Fibroblast of skin of left quadriceps (primary cell): ENCODE measurements around the gene ADAMTS6.
"Not testable (repeated sequence)": the region's sequence is repeated elsewhere in the genome, so short reads cannot be mapped to it uniquely, and the experiment has no call there.

Experiments used
- DNase-seq, 2 experiments: peaks; one replicate each; pipeline ENCODE4 v3.0.0-alpha.2; 2013; ENCODE audit warnings: low read depth in 2 of 2

The ADAMTS6 gene

DNA sequence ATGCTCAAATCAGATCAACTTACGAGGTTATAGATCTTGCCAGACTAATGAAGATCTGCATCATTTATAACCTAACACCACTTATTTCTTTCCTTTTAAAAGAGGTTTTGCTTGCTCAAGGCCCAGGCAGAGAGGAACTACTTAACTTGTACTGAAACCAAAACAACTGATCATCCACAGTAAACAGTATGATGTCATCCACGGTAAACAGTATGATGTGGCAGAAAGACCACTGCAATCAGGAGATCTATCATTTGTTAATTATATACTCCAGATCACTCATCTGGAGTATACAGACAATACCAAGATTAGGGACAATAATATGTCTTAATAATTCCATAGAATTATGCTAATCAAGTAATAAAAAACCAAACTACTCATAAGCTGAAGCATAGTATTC is 116.8 kb downstream of the ADAMTS6 start:
- no peak for DNase-seq

DNA sequence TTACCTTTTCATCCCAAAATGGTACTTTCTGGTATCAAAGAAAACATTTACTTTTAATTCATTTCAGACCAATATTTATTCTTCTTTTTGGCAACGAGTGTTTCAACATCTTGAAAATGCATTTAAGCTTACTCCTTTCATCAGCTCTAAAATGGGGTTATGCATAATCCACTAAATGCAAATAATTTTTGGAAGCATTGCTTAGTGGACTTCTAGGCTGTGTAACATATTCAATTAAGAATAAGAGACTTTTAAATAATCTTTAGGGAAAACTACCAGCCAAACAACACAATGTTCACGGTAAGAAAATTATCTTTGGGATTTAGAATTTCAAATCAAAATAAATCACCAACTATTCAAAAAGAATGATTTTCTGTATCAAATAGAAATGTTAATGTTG is 118.2 kb downstream of the ADAMTS6 start:
- DNase-seq: no peak

DNA sequence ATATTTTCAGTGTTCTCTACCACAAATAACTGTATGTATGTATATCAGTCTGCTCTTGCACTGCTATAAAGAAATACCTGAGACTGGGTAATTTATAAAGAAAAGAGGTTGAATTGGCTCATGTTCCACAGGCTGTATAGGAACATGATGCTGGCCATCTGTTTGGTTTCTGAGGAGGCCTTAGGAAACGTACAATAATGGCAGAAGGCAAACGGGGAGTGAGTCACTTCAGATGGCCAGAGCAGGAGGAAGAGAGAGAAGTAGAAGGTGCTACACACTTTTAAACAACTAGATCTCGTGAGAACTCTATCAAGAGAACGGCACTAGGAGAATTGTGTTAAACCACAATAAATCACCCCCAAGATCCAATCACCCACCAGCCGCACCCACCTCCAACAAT is 121.7 kb downstream of the ADAMTS6 start:
- DNase-seq: no peak

DNA sequence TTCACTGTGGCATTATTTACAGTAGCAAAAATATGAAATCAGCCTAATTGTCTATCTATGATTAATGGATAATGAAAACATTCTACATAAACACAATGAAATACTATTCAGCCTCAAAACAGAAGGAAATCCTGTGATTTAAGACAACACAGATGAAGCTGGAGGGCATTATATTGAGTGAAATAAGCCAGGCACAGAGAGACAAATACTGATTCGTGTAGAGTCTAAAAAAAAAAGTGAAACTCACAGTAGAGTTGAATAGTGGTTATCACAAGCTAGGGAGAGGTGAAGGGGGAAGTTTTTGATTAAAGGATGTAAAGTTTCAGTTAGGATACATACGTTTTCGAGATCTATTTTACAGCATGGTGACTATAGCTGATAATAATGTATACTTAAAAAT is 122.2 kb downstream of the ADAMTS6 start:
- no peak for DNase-seq

DNA sequence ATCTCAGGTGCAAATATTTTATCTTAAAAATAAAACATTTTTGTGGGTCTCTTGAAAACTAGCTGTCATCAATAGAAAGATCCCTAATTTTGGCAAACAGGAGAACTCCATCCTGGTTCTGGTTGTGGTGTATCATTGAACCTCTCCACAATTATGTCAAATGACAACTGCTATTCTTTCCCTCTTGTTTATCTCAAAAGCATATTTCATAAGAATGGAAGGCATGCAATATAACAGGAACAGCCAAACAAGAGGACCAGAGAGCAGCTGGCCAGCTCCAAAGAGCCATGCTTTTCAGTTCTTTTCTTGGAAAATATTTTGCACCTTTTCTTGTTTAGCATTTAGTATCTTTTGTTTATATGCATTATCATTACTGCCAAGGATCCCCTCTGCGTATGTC is 125.4 kb downstream of the ADAMTS6 start:
- no peak for DNase-seq

DNA sequence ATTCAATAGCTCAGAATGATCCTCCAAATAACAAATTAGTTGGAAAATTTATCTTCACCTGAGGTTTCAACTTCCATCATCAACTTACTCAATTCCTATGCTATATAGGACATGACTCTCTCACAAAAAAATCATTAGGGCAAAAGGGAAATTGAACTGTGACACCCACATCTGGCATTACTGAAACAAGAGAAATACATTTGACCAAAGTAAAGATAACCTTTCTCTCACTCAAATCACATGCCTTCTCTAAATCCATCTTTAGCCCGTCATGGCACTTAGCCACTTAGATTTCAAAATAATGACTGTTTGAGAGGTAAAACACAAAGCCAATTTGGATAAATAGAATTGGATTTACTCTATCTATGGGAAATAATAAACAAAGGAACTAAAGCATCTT is 126.4 kb downstream of the ADAMTS6 start:
- DNase-seq: no peak

DNA sequence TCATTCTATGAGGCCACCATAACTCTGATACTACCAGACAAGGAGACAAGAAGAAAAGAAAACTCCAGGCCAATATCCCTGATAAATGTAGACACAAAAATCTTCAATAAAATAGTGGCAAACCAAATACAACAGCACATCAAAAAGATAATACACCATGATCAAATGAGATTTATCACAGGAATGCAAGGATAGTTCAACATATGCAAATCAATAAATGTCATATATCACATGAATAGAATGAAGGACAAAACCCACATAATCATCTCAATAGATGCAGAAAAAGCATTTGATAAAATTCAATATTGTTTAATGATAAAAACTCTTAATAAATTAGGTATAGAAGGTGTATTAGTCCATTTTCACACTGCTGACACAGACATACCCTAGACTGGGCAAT is 139.9 kb downstream of the ADAMTS6 start:
- no peak for DNase-seq

DNA sequence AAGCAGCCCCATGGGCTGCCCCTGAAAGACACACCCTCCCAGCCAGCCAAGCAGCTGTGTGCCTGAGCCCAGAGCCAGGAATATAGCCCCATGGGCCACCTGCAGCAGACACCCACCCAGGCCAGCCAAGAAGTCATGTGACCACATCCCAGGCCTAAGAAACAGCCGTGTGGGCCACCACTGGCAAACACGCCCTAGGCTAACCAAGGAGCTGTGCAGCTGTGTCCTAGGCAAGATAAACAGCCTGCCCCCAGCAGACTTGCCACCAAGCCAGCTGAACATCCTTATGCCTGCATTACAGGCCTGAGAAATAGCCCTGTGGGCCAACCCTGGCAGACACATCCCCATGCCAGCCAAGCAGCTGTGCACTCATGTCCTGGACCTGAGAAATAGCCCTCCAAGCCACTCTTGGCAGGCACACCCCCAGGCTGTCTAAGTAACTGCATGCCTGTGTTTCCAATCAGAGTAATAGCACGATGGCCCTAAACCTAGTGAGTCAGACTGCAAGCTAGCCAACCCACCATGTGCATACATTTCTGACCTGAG is 143.0 kb downstream of the ADAMTS6 start:
- DNase-seq: no peak

DNA sequence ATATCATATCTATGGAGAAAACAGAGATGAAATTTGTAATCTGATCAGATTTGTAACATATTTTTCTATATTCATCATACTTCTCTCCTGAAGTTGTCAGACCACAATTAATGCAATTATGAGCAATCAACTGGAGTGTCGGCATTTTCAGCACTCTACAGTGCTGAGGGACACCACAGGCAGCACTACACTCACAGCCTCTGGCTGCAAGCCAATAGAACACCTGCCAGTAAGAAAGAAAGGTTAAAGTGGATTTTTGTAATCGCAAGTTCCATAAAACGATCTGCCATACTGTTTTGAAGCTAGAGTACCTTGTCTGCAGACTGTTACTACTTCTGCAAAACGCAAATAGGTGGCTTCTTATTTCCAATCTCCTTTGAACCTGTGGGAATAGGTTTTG is 147.6 kb downstream of the ADAMTS6 start:
- no peak for DNase-seq

DNA sequence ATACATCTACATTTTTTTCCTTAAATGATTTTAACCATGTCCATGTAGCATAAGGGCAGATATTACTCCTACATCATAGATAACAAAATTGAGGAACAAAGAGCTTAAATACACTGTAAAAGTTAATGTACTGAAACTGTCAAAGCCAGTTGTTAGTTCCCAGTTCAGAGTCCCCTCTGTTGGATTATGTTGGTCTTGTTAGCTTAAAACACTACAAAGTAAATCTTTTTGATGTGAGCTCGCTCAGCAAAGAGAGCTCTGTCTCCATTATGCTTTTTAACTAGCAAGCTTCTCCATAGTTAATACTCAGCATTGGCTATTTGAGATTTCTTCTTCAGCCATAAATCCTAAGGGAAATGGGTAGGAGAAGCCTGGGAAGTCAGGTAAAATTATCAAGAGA is 149.1 kb downstream of the ADAMTS6 start:
- no peak for DNase-seq

DNA sequence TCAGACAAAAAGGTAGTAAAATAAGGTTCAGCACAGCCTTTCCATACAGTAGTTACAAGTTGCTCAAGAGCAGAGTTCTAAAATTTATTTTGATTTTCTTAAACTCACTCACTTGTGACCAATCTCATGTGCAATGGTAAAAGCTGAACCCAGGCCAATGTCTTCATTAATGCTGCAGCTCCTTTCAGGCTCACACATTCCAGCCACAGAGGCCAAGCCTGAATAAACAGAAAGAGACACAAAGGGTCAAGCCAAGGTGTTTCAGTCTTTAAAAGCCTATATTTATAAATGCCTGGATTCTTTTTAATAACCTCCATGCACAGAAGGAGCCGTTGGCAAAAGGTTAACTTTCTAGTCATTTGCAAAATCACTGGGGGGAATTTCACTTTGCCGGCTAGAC is 152.5 kb downstream of the ADAMTS6 start:
- no peak for DNase-seq

DNA sequence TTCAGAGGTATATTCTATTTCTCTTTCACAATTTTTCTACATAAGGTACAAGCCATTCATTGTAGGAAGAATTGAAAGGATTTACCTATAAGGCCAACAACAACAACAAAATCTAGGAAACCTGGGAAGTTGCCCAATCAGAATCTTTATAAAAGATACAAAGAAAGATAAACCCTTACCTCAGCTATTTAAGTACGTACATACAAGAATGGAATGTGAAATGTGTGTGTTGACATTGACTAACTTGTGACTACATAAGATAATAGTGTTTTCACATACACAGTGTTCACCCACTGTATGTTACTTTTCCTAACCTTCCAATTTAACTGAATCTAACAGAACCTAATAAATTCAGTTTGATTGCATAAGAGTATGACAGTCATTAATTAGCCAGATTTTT is 154.1 kb downstream of the ADAMTS6 start:
- peak in 1 of 2 experiments; percentile 10 for DNase-seq

DNA sequence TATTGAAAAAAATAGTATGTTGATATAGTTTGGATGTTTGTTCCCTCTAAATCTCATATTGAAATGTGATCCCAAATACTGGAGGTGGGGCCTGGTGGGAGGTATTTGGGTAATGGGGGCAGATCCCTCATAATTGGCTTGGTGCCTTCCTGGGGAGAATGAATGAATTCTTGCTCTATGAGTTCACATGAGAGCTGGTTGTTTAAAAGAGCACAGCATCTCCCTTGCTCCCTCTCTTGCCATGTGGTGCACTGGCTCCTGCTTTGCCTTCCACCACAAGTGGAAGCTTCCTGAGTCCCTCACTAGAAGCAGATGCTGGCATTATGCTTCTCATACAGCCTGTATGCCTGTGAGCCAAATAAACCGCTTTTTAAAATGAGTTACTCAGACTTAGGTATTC is 154.8 kb downstream of the ADAMTS6 start:
- peak; percentile 49 to 54 for DNase-seq

DNA sequence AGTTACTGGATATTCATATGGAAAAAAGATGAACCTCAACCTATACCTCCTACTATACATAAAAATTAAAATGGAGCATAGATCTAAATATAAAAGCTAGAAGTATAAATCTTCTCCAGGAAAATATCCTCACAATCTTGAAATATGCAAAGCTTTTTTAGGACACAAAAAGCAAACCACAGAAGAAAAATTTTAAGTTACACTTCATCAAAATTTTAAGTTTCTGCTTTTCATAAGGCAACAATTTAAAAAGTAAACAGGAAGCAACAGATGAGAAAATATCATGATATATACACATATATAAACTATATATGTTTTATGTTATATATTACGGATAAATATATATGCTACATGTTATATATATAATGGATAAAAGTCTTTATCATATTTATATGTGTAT is 157.5 kb downstream of the ADAMTS6 start:
- no peak for DNase-seq

DNA sequence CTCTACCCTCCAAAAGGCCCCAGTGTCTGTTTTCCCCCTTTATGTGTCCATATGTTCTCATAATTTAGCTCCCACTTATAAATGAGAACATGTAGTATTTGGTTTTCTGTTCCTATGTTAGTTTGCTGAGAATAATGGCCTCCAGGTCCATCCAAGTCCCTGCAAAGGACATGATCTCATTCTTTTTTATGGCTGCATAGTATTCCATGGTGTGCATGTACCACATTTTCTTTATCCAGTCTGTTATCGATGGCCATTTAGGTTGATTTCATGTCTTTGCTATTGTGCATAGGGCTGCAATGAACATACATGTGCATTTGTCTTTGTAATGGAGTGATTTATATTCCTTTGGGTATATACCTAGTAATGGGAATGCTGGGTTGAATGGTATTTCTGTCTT is 161.0 kb downstream of the ADAMTS6 start:
- not testable (repeated sequence) for DNase-seq

DNA sequence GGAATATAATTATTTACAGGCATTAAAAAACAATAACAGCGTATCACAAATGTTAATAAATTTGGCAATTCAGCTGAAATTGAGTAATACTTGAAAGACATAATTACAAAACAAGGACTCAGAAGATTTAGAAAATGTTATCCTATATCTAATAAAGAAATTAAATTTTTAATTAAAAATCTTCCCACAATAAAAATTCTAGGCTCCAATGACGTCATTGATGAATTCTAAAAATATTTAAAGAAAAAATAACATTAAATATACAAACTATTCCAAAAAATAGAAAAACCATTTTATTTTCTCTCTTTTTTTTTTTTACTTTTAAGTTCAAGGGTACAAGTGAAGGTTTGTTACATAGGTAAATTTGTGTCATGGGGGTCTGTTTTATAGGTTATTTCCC is 161.5 kb downstream of the ADAMTS6 start:
- no peak for DNase-seq

DNA sequence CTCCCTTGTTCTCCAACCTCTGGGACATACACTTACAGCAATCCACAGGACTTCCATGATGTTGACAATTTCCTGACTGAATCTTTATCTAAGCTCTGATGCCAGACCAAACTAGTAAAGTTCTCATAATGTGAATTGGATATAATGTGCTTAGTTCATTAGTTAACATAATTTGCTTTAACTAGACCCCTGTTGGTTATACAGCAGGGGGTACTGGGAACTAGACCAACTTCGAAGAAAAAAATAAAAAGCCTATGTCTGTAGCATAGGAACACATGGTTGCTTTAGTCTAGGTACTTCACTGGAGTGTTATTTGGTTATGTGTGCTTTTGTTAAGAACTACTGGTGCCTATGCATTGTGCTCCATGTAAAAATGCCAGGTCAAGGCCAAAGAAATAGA is 173.8 kb downstream of the ADAMTS6 start:
- no peak for DNase-seq

DNA sequence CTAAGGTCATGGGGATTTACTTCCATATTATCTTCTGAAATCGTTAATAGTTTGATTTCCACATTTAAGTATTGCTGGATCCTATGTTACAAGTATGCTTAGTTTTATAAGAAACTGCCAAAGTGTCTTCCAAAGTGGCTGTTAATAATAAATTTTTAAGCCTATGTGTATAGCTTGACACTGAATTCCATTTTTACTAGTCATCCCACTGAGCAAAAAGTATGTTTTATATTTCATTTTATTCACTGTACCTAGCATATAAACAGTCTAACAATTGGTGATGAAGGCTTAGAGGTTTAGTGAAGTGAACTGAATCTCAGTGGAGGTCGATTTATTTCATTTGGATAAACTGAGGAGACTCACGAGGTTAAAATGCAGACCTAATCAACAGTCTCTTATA is 174.6 kb downstream of the ADAMTS6 start:
- peak; percentile 24 to 38 for DNase-seq

DNA sequence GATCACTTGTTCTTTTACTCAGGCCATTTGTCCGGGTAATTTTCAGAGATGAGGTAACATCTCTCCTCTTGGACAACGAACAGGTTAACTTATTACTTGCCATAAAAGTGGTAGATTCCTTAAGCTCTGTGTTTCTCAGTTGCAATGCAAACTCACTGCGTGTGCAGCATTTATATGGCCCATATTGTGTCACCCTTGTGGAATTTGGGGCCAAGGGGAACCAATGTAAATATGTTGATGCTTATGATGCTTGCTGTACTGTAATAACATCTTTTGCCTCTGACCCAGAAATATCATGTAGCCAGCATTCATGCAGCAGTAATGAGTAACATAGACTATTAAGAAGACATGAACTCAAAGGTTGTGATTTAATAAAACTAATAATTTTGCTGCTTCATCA is 175.8 kb downstream of the ADAMTS6 start:
- peak; percentile 37 to 40 for DNase-seq

DNA sequence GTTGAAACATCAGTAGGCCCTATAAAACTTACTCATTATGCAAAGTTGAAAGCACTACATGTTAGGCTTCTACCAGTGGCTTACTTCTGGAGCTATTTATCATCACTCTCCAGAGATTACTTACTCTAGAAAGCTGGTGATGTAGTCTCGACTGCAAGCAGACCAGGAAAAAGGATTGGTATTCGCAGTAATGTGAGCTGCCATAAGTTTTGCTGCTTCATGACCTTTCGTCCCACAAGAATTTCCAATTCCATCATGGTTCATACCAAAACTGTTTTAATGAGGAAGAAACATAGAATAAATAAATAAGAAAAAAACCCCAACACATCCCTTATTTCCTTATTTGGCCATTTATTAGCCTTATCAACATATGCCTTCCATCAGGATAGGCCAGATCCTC is 181.9 kb downstream of the ADAMTS6 start:
- DNase-seq: peak; percentile 79

DNA sequence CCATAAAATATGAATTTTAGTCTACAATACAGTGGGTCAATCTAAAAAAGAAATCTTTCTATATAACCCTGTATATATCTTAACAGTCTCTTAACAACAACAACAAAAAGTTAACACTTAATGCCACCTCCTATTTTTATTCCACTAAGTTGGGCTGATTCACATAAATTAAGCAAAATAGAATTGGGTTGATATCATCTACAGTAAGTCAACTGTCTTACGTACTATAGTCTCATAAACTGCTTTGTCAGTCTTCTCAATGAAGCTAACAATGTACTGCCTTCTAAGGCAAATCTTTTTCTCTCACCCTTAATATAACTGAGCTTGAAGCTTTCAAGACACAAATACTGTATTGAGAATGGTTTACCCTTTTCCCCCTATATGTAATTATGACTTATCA is 185.7 kb downstream of the ADAMTS6 start:
- DNase-seq: no peak

DNA sequence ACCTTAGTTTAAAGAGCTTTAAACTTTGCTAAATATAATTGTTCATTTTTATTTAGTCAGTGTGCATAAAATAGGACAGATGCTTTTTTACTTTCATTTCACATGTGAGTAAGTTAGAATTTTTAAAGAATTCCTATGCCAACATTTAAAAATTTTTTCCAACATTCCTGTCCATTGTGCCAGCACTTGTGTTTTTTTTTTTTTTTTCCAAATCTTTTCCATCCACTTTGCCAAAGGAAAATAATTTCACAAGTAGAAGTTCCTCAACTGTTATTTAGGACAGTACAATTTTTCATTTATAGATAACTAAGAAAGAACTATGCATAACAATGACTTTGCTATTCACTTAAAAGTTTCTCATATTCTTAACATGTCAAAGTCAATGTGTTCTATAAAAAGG is 189.5 kb downstream of the ADAMTS6 start:
- no peak for DNase-seq

DNA sequence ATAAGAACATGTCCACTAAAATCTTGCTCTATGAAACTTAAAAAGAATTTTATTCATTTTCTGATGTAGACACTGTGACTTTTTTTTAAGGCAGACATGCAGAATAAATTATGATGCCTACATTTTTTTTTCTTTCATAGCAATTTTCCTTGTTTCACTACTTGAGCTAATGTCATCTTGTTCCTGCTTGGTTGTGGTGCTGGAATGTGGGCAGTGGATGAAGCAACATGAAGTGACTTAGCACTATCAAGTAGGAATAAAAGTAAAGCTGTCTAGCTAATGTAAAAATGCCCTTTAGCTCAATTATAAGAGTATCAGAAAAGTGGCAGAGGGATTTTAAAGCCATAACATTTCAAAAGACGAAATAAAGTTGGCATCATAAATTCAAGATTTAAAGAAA is 191.0 kb downstream of the ADAMTS6 start:
- DNase-seq: no peak

DNA sequence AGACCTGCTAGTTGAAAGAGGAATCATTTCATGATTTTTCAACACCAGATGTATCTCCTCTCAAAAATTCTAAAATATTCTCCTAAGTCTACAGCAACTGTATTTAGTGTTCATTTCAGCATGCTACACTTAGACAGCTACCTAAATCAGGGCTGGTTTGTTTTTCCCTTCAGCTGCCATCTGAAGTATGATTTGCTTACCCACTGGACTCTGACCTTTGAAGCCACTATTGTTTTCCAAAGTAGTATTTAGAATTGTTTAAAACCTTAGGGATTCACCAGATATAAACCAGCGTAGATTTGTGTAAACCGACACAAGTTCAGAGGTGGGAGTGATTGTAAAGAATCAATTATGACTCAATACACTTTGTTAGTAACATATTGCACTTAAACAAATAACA is 193.1 kb downstream of the ADAMTS6 start:
- DNase-seq: no peak

DNA sequence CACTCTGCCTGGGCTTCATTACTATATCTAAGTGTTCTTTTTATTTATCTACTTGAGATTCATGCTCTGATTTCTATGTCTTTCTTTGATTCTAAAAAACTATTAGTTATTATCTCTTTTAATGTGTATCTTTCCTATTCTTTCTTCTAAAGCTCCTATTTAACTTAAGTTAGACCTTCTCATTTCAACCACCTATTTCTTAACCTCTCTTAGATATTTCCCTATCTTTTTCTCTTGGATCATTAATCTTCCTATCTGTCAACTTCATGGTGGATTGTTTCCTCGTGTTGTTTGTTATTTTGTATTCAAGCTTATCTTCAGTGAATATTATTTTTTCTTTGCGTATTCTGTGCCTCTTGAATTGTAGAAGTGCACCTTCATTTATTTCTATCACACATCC is 202.1 kb downstream of the ADAMTS6 start:
- DNase-seq: no peak
